LHCN-M2 (cell line): Measurements from ENCODE around the gene OTOA. TPM values are rescaled to one million over a fixed set of nuclear protein-coding genes. Genes with fewer than 3 reads are reported as not detected.
A peak's percentile ranks its signal among the peaks of the same experiment; 100 is the strongest.
"Not testable (repeated sequence)": the region's sequence is repeated elsewhere in the genome, so short reads cannot be mapped to it uniquely, and the experiment has no call there.

Source experiments
- DNase-seq: peaks from one replicate; pipeline ENCODE4 v3.0.0-alpha.2; 2012; ENCODE audit warnings: low read depth
- total RNA-seq: library from RNA; depleted of rRNA; stranded (reverse); fragments of >200 nt; gene quantifications from 2 replicates; pipeline ENCODE4 v1.2.3, GENCODE V29; 2014

Gene OTOA
- total RNA-seq, 1 experiment from 2014 or later, result 0.06 TPM

DNA sequence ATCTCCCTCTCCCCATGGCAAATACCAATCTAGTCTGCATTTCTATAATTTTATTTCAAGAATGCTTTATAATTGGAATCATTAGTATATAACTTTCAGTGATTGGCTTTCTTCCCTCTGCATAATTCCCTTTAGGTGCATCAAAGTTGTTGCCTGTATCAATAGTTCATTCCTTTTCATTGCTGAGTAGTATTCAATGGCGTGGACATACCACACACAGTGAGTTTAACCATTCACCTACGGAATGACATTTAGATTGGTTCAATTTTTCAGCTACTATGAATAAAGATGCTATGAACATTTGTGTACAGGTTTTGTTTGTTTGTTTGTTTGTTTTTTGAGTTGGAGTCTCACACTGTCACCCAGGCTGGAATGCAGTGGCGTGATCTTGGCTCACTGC is 9.7 kb downstream of the OTOA start:
- no peak for DNase-seq

GRCh38 chr16:21674456-21674855 is 10.7 kb downstream of the OTOA start:
- DNase-seq, result peak; percentile 50

DNA sequence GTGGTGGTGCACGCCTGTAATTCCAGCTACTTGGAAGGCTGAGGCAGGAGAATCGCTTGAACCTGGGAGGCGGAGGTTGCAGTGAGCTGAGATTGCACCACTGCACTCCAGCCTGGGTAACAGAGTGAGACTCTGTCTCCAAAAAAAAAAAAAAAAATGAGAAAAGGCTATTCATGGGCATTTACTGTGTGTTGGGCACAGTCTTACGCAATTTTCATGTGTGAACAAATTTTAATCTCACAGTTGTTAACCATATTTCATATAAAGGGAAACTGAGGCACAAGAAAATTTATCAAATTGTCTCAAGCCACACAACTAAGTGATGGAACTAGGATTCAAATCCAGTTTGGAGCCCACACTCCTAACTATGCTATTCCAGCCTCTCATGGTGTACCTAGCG is 16.9 kb downstream of the OTOA start:
- not testable (repeated sequence) for DNase-seq

GRCh38 chr16:21683184-21683583 is 19.4 kb downstream of the OTOA start:
- DNase-seq, result no peak

- peak; percentile 26 for DNase-seq
These were observed 20.4 kb downstream of the OTOA start for GRCh38 chr16:21684199-21684598.

DNA sequence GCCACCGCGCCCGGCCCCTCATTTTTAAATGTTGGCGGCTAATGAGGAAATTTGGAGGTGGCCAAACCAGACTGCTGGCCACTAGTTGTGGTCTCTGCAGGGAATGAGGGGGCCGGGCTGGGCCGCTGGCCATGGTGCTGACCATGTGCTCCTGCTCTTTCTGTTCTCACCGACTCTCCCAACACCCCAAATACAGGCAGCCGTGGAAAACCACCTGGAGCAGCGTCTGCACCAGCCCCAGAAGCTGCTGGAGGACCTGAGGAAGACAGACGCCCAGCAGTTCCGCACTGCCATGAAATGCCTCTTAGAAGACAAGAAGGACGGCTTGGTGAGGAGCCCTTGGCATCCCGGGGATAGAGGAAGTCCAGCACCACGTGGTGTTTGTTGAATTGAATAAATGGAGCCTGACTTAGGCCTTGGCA is 21.3 kb downstream of the OTOA start:
- DNase-seq, result no peak

- no peak for DNase-seq
These were observed 25.3 kb downstream of the OTOA start for GRCh38 chr16:21689107-21689506.

DNA sequence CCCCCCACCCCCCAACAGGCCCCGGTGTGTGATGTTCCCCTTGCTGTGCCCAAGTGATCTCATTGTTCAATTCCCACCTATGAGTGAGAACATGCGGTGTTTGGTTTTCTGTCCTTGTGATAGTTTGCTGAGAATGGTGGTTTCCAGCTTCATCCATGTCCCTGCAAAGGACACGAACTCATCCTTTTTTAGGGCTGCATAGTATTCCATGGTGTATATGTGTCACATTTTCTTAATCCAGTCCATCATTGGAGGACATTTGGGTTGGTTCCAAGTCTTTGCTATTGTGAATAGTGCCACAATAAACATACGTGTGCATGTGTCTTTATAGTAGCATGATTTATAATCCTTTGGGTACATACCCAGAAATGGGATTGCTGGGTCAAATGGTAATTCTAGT is 27.2 kb downstream of the OTOA start:
- DNase-seq, result not testable (repeated sequence)

- no peak for DNase-seq
These were observed 30.8 kb downstream of the OTOA start for GRCh38 chr16:21694609-21695008.

- no peak for DNase-seq
These were observed 33.3 kb downstream of the OTOA start for GRCh38 chr16:21697032-21697431.

- no peak for DNase-seq
These were observed 34.6 kb downstream of the OTOA start for GRCh38 chr16:21698169-21699032.

GRCh38 chr16:21701271-21701670 is 37.5 kb downstream of the OTOA start:
- no peak for DNase-seq

DNA sequence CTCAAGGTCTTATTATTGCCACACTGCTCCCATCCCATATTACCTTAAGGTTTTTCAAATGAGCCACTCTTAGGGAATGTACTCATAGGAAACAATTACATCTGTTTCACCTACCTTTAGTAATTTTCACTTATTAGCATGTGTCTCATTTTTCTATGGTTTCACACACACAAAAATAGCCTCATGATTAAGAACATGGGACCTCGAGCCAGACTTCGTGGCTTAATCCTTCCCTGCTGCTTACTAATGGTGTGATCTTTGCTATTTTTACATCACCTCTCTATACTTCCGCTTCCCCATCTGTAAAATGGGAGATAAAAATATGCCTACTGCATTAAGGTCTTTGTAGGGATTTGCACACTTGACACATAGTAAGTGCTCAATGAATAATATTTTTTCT is 38.5 kb downstream of the OTOA start:
- no peak for DNase-seq

GRCh38 chr16:21703156-21703555 is 39.4 kb downstream of the OTOA start:
- DNase-seq, result no peak

- DNase-seq, result no peak
These were observed 39.9 kb downstream of the OTOA start for GRCh38 chr16:21703589-21704174.

DNA sequence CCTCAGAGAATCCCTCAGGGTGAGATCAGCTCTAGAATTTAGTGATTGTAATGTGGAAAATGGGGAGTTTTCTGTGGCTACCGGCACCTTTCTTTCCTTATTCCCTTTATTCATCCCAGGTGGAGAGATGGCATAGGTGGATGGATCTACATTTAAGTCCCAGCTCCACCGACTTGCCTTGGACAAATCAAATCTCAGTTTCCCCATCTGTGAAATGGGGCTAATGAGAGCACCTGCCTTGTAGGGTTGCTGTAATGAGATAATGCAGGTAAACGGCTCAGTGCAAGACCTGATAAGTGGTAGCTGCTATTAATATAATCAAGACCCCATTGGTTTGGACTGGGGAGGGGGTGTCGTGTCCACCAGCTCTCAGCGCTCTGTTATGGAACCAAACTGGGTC is 40.5 kb downstream of the OTOA start:
- no peak for DNase-seq

GRCh38 chr16:21704733-21705132 is 41.0 kb downstream of the OTOA start:
- DNase-seq, result peak; percentile 5

DNA sequence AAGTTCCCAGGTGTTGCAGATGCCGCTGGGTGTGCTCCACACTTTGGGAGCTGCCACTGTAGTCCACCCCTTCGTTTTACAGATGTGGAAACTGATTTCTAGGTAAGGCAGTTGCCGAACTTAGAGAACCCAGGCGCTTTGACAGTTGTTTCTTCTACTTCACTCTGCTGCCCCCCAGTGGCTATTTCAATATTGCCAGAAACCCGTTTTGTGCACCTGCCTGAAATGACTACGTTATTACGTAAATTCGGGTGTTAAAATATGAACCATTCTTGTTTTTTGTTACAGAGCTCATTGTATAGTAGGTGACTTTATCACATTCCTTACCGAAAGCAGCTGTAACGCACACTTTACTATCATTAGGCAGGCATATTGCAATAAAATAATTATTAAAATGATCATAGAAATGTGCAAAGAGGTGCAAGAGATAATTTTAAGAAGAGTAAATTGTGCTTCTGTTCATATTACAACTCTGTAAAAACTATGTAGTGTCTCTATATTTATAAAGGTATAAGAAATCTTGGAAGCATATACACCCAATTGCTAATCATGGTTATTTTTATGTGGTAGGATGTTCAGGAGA is 44.9 kb downstream of the OTOA start:
- peak; percentile 53 for DNase-seq

GRCh38 chr16:21710938-21711337 is 47.2 kb downstream of the OTOA start:
- DNase-seq, result no peak

- peak; percentile 32 for DNase-seq
These were observed 50.0 kb downstream of the OTOA start for GRCh38 chr16:21713549-21714368.

- DNase-seq, result not testable (repeated sequence)
These were observed 50.5 kb downstream of the OTOA start for GRCh38 chr16:21714369-21714618.

- no peak for DNase-seq
These were observed 53.8 kb downstream of the OTOA start for GRCh38 chr16:21717608-21718007.
